Spleen (tissue), 7 donors: Measurements from ENCODE around the gene PEX11B.
"Not testable (repeated sequence)": the region's sequence is repeated elsewhere in the genome, so short reads cannot be mapped to it uniquely, and the experiment has no call there.

ENCODE experiments used
- CTCF ChIP-seq, 11 experiments: fragments of 200-600 bp in 7 of 11; fragments of 450-650 bp in 4 of 11; sonication (generic) in 4 of 11; IDR thresholded peaks in 8 of 11; conservative IDR thresholded peaks in 3 of 11; 1 replicate in 7 of 11; 2 replicates in 4 of 11; pipeline versions ENCODE4 v1.4.0 to v1.8.0; 2016 to 2021; ENCODE audit warnings: antibody characterized with exemption in 11 of 11, inconsistent platforms in 4 of 11, mild to moderate bottlenecking in 1 of 11
- POLR2A ChIP-seq, 3 donors: fragments of 450-650 bp; IDR thresholded peaks; one replicate each; pipeline ENCODE4 v1.5.1; 2017; ENCODE audit warnings: antibody characterized with exemption in 3 of 3, mild to moderate bottlenecking in 1 of 3
- POLR2AphosphoS5 ChIP-seq, 3 donors: sonication (generic); formaldehyde crosslinking; IDR thresholded peaks; one replicate each; pipeline ENCODE4 v1.5.1; 2017; ENCODE audit warnings: antibody characterized with exemption in 3 of 3
- donor health status: DM: no; HTN: no; CAD: no; lungs with moderate emphysema.
- donor health status: DM: no; HTN: no; CAD: no.
- donor health status: DM: no; HTN: no; CAD: no.

- TF ChIP-seq CTCF (IDR thresholded peaks at IDR 0.05 in 8 of 11, conservative IDR thresholded peaks at IDR 0.05 in 3 of 11); POLR2A (IDR thresholded peaks at IDR 0.05): not testable (repeated sequence)
- TF ChIP-seq POLR2AphosphoS5 (IDR thresholded peaks at IDR 0.05) = peak in 1 of 3 donors; percentile 47
Measured at GRCh38 chr1:145932522-145933009, 14.0 kb upstream of the PEX11B start.
